Measurements from ENCODE around the gene HIC1. TPM values are rescaled to one million over a fixed set of nuclear protein-coding genes. Genes with fewer than 3 reads are reported as not detected.
A peak's percentile ranks its signal among the peaks of the same experiment; 100 is the strongest.

The HIC1 gene
- polyA plus RNA-seq, 1 of the 3 experiments (the other 2 are of a cell fraction) = 6.4 TPM

GRCh38 chr17:2102931-2103809 lies 48.3 kb downstream of the HIC1 start:
- Histone ChIP-seq H3K36me3 (replicated peaks in 1 of 2; ENCODE audit: control insufficient read depth in 1 of 2, insufficient read depth in 2 of 2, low read length in 1 of 2) (no peaks in the 10 kb centered on the region), H3K4me2 (peak overlapping the region; percentile 8; the same call in 1 of the 2 replicates), H3K4me1 (ENCODE audit: control insufficient read depth in 1 of 2, insufficient read depth in 2 of 2, low read depth in 1 of 2, low read length in 1 of 2) (peaks cover 11 to 19% of the 10 kb centered on the region in 2 experiments; a peak in 2 of 4 replicates), H3K79me2 (ENCODE audit: insufficient read depth) (no peaks in the 10 kb centered on the region), H3F3A (replicated peaks; ENCODE audit: insufficient read depth) (peaks cover 12% of the 10 kb centered on the region), H3K27ac (ENCODE audit: low read depth in 2 of 2, low read length in 1 of 2) (peak overlapping the region; percentile 44 to 74), H3K4me3 (ENCODE audit: low read depth in 2 of 2, low read length in 1 of 2) (no peak overlapping the region), H3K27me3 (ENCODE audit: insufficient read depth) (no peaks in the 10 kb centered on the region), H3K9me3 (no peaks in the 10 kb centered on the region), H3K9me2 (no peaks in the 10 kb centered on the region), H3K9ac (no peak overlapping the region; the same call in 1 of the 2 replicates), H4K20me1 (ENCODE audit: insufficient read depth) (no peaks in the 10 kb centered on the region), H2AFZ (ENCODE audit: low read depth) (no peak overlapping the region)
- ChIA-PET CTCF (interaction anchor here (0.6 to 2.3 kb wide), 8 partner anchors 22 to 142 kb away, joined by 3 to 12 read pairs (median 4); no protein-coding TSS in a partner anchor), POLR2A (no interaction called here)
- WGBS (ENCODE audit: low lambda C conversion rate) = 80% methylated on average over 9 of the region's 9 CpGs
- DNase-seq = no peak
- TF ChIP-seq ZBTB33 (IDR thresholded peaks at IDR 0.05; ENCODE audit: borderline replicate concordance, low read depth) = no peak
- TF ChIP-seq GATA2 (CRISPR knock-in tag; IDR thresholded peaks at IDR 0.05) = no peak
- peak; percentile 19; the same call in 1 of the 2 replicates for TF ChIP-seq SIN3A (IDR thresholded peaks at IDR 0.05; ENCODE audit: borderline replicate concordance, low read depth, low read length)
- peak; percentile 26 to 27; a peak in 2 of 4 replicates for TF ChIP-seq EP300 (IDR thresholded peaks at IDR 0.05; ENCODE audit: borderline replicate concordance in 1 of 2, low read depth in 1 of 2, low read length in 1 of 2)
- TF ChIP-seq EZH2phosphoT487 (IDR thresholded peaks at IDR 0.05; ENCODE audit: borderline replicate concordance, low read depth) = no peak
- TF ChIP-seq REST (IDR thresholded peaks at IDR 0.05; ENCODE audit: low read depth, low read length) = no peak
- TF ChIP-seq PBX3 (IDR thresholded peaks at IDR 0.05) = peak; percentile 84
- TF ChIP-seq TCF12 (IDR thresholded peaks at IDR 0.05) = peak; percentile 75
- 0 out of 2 replicates have a peak, but pooled peaks have one; percentile 20 for TF ChIP-seq MAX (IDR thresholded peaks at IDR 0.05; ENCODE audit: low read depth)
- TF ChIP-seq IRF3 (IDR thresholded peaks at IDR 0.05; ENCODE audit: low read depth, low read length) = no peak
- 0 out of 2 replicates have a peak, but pooled peaks have one; percentile 1 for TF ChIP-seq RAD21 (IDR thresholded peaks at IDR 0.05; ENCODE audit: low read length)
- TF ChIP-seq ELF1 (IDR thresholded peaks at IDR 0.05) = no peak
- no peak for TF ChIP-seq RCOR1 (IDR thresholded peaks at IDR 0.05; ENCODE audit: low read length)
- peak; percentile 49; the same call in 1 of the 2 replicates for TF ChIP-seq FOSL2 (IDR thresholded peaks at IDR 0.05; ENCODE audit: borderline replicate concordance, low read depth)
- TF ChIP-seq GABPA (IDR thresholded peaks at IDR 0.05; ENCODE audit: low read depth) = no peak
- TF ChIP-seq TEAD4 (IDR thresholded peaks at IDR 0.05; ENCODE audit: borderline replicate concordance, insufficient read depth) = 0 out of 2 replicates have a peak, but pooled peaks have one; percentile 27
- no peak for TF ChIP-seq MXI1 (IDR thresholded peaks at IDR 0.05; ENCODE audit: low read depth, low read length)
- TF ChIP-seq FOXM1 (IDR thresholded peaks at IDR 0.05; ENCODE audit: low read depth) = no peak
- no peak for TF ChIP-seq CTCF (IDR thresholded peaks at IDR 0.05)
- TF ChIP-seq CHD2 (IDR thresholded peaks at IDR 0.05; ENCODE audit: low read length, partially characterized antibody) = no peak
- TF ChIP-seq YY1 (IDR thresholded peaks at IDR 0.05; ENCODE audit: low read depth) = no peak
- TF ChIP-seq FOXJ3 (CRISPR knock-in tag; IDR thresholded peaks at IDR 0.05) = no peak

Measured in SK-N-SH (cell line).